ENCODE data around the gene EFNA5.

The EFNA5 gene

DNA sequence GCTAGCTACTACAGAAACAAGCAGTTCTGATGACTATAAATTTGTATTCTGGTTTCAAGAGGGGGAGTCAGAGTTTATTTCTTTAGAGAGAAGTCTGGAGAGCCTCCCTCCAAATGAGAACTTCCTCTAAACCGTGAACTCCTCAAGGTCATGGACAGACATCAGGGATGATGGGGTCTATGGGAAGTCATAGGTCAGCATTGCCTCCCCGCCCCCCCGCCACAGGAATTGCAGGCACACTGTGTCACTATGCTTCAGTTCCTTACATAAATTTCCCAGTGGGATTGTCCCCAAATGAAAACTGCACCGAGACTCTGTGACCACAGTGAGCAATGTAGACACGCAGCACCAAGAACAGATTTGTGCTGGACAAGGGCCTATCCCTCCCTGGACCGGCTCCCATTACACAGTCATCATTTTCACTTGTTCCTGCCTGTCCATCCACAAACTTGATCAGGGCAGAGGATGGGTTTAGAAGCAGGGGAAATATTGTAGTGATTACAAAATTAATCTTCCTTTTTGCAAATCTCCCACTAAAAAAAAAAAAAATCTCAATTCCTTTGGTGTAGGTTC lies 300.3 kb downstream of the EFNA5 start (continued):
- TF ChIP-seq ZNF114 (tag by site-specific recombination; IDR thresholded peaks at IDR 0.05) (no peak), ZFP69B (tag by site-specific recombination; IDR thresholded peaks at IDR 0.05) (no peak), ZNF335 (tag by site-specific recombination; conservative IDR thresholded peaks at IDR 0.05) (no peak), ZNF146 (tag by site-specific recombination; IDR thresholded peaks at IDR 0.05) (no peak), ZNF701 (tag by site-specific recombination; IDR thresholded peaks at IDR 0.05) (no peak), GLIS2 (tag by site-specific recombination; IDR thresholded peaks at IDR 0.05) (no peak)
- TF ChIP-seq, protein P1, sequence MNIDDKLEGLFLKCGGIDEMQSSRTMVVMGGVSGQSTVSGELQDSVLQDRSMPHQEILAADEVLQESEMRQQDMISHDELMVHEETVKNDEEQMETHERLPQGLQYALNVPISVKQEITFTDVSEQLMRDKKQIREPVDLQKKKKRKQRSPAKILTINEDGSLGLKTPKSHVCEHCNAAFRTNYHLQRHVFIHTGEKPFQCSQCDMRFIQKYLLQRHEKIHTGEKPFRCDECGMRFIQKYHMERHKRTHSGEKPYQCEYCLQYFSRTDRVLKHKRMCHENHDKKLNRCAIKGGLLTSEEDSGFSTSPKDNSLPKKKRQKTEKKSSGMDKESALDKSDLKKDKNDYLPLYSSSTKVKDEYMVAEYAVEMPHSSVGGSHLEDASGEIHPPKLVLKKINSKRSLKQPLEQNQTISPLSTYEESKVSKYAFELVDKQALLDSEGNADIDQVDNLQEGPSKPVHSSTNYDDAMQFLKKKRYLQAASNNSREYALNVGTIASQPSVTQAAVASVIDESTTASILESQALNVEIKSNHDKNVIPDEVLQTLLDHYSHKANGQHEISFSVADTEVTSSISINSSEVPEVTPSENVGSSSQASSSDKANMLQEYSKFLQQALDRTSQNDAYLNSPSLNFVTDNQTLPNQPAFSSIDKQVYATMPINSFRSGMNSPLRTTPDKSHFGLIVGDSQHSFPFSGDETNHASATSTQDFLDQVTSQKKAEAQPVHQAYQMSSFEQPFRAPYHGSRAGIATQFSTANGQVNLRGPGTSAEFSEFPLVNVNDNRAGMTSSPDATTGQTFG (tag by site-specific recombination; IDR thresholded peaks at IDR 0.05; ENCODE audit: borderline replicate concordance): no peak
- TF ChIP-seq, protein P2, sequence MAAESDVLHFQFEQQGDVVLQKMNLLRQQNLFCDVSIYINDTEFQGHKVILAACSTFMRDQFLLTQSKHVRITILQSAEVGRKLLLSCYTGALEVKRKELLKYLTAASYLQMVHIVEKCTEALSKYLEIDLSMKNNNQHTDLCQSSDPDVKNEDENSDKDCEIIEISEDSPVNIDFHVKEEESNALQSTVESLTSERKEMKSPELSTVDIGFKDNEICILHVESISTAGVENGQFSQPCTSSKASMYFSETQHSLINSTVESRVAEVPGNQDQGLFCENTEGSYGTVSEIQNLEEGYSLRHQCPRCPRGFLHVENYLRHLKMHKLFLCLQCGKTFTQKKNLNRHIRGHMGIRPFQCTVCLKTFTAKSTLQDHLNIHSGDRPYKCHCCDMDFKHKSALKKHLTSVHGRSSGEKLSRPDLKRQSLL (tag by site-specific recombination; IDR thresholded peaks at IDR 0.05): no peak
- TF ChIP-seq, protein P3, sequence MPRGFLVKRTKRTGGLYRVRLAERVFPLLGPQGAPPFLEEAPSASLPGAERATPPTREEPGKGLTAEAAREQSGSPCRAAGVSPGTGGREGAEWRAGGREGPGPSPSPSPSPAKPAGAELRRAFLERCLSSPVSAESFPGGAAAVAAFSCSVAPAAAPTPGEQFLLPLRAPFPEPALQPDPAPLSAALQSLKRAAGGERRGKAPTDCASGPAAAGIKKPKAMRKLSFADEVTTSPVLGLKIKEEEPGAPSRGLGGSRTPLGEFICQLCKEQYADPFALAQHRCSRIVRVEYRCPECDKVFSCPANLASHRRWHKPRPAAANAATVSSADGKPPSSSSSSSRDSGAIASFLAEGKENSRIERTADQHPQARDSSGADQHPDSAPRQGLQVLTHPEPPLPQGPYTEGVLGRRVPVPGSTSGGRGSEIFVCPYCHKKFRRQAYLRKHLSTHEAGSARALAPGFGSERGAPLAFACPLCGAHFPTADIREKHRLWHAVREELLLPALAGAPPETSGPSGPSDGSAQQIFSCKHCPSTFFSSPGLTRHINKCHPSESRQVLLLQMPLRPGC (tag by site-specific recombination; IDR thresholded peaks at IDR 0.05): no peak
- TF ChIP-seq, protein P4, sequence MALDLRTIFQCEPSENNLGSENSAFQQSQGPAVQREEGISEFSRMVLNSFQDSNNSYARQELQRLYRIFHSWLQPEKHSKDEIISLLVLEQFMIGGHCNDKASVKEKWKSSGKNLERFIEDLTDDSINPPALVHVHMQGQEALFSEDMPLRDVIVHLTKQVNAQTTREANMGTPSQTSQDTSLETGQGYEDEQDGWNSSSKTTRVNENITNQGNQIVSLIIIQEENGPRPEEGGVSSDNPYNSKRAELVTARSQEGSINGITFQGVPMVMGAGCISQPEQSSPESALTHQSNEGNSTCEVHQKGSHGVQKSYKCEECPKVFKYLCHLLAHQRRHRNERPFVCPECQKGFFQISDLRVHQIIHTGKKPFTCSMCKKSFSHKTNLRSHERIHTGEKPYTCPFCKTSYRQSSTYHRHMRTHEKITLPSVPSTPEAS (tag by site-specific recombination; IDR thresholded peaks at IDR 0.05): no peak
- TF ChIP-seq, protein P5, sequence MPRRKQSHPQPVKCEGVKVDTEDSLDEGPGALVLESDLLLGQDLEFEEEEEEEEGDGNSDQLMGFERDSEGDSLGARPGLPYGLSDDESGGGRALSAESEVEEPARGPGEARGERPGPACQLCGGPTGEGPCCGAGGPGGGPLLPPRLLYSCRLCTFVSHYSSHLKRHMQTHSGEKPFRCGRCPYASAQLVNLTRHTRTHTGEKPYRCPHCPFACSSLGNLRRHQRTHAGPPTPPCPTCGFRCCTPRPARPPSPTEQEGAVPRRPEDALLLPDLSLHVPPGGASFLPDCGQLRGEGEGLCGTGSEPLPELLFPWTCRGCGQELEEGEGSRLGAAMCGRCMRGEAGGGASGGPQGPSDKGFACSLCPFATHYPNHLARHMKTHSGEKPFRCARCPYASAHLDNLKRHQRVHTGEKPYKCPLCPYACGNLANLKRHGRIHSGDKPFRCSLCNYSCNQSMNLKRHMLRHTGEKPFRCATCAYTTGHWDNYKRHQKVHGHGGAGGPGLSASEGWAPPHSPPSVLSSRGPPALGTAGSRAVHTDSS (tag by site-specific recombination; IDR thresholded peaks at IDR 0.05): no peak

DNA sequence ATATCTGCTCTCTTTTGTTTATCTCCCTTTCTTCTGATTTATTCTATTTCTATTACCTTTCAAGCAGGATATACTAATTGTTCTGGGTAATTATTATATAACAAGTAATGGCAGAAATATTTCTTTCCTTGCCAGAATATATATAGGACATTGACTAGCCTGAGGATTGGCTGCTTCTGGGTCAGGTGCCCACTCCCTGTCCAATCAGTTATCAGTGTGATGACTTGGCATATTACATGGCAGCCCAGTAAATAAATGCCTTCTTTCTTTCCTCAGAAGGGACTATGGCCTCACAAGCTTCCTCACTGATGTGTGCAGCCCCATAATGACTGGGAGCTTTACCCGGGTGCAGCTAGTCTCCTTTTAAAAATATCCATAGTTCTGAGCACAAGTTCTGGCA lies 301.1 kb downstream of the EFNA5 start:
- no peaks in the 10 kb centered on the region for H3K9me3 ChIP-seq (ENCODE audit: control insufficient read depth, insufficient read depth, low read depth, low read length)
- TF ChIP-seq ZNF23 (tag by site-specific recombination; IDR thresholded peaks at IDR 0.05; ENCODE audit: borderline replicate concordance): no peak
- no peak for TF ChIP-seq GLIS1 (tag by site-specific recombination; IDR thresholded peaks at IDR 0.05)
- TF ChIP-seq ZFP37 (tag by site-specific recombination; IDR thresholded peaks at IDR 0.05): no peak
- no peak for TF ChIP-seq YY1 (tag by site-specific recombination; IDR thresholded peaks at IDR 0.05)
- no peak for TF ChIP-seq ZFP69B (tag by site-specific recombination; IDR thresholded peaks at IDR 0.05)
- TF ChIP-seq SP2 (tag by site-specific recombination; IDR thresholded peaks at IDR 0.05): no peak
- no peaks in the 10 kb centered on the region for H3K36me3 ChIP-seq (ENCODE audit: control insufficient read depth in 2 of 2, insufficient read depth in 1 of 2, low read length in 2 of 2)
- no peak overlapping the region for H3K27ac ChIP-seq (ENCODE audit: extremely low read depth, low read depth, low read length)
- ChIA-PET POLR2A (no interaction called here), CTCF (no interaction called here)
- H3K4me3 ChIP-seq (ENCODE audit: low read depth, low read length): no peak overlapping the region
- no peaks in the 10 kb centered on the region for H3K4me1 ChIP-seq (ENCODE audit: control insufficient read depth, insufficient read depth, low read length)

DNA sequence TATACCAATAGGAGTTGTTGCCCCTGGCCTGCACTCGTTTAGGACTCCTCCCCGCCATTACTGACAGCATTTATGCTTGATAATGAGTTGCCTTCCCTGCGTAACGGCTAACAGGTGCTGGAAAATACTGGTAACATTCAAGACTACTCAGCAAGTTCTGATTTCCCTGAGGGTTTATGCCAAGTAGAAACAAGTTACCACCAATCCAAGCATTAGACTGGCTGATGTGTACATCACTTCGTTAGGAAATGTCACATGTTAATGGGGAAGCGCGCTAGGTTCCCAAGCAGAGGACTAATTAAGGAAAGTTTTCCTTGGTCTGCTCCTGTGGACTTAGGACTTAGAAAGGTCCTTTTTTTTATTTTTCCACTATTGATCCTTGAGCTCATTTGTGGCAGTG lies 302.1 kb downstream of the EFNA5 start:
- ChIA-PET POLR2A (no interaction called here), CTCF (no interaction called here)
- Histone ChIP-seq H3K4me1 (ENCODE audit: control insufficient read depth, insufficient read depth, low read length) (no peaks in the 10 kb centered on the region), H3K36me3 (ENCODE audit: control insufficient read depth in 2 of 2, insufficient read depth in 1 of 2, low read length in 2 of 2) (no peaks in the 10 kb centered on the region), H3K9me3 (ENCODE audit: control insufficient read depth, insufficient read depth, low read depth, low read length) (no peaks in the 10 kb centered on the region), H3K27ac (ENCODE audit: extremely low read depth, low read depth, low read length) (no peak overlapping the region), H3K4me3 (ENCODE audit: low read depth, low read length) (no peak overlapping the region)
- TF ChIP-seq ZNF621 (tag by site-specific recombination; IDR thresholded peaks at IDR 0.05) (no peak), KLF16 (tag by site-specific recombination; IDR thresholded peaks at IDR 0.05) (no peak), GFI1B (tag by site-specific recombination; IDR thresholded peaks at IDR 0.05) (no peak), ZNF221 (tag by site-specific recombination; IDR thresholded peaks at IDR 0.05; ENCODE audit: borderline replicate concordance) (no peak), TCF7L2 (IDR thresholded peaks at IDR 0.05; ENCODE audit: borderline replicate concordance, low read depth, low read length) (no peak), ZNF157 (tag by site-specific recombination; IDR thresholded peaks at IDR 0.05) (no peak)

Data from HEK293 (cell line).